A673 (cell line): ENCODE results near the gene CCT3. TPM values are rescaled to one million over a fixed set of nuclear protein-coding genes. Genes with fewer than 3 reads are reported as not detected.

ENCODE experiments used
- BruUV-seq: library from RNA; stranded (reverse); fragments of 400-500 nt; replicated peaks from 2 replicates; lab custom pipeline; 2021; lab: Mats Ljungman, UMichigan
- CTCF ChIA-PET: fragments of 300-600 bp; sonication (Branson Sonifier 250); formaldehyde crosslinking; loops from one replicate; lab custom pipeline; 2022; ENCODE audit warnings: antibody characterized with exemption; lab: Charles Lee
- POLR2A ChIA-PET: fragments of 300-600 bp; sonication (Branson Sonifier 250); formaldehyde crosslinking; loops from one replicate; lab custom pipeline; 2022; ENCODE audit warnings: antibody characterized with exemption; ENCODE audit not compliant: low non-redundant PET; lab: Charles Lee
- DNase-seq: peaks from one replicate; pipeline ENCODE4 v3.0.0-alpha.2; 2015; ENCODE audit warnings: low spot score
- H3K27ac ChIP-seq: fragments of 200-600 bp; sonication (generic); 2 replicates; pipeline ENCODE4 v1.5.1; 2016; ENCODE audit warnings: mixed run types, low read depth, mild to moderate bottlenecking, mixed read lengths, antibody characterized with exemption, low read length; ENCODE audit not compliant: poor library complexity, severe bottlenecking
- H3K27me3 ChIP-seq: fragments of 200-600 bp; sonication (generic); replicated peaks from 2 replicates; pipeline ENCODE4 v1.6.1; 2017; ENCODE audit warnings: mixed run types, low read depth, mild to moderate bottlenecking, mixed read lengths, antibody characterized with exemption, low read length; ENCODE audit not compliant: insufficient read depth, poor library complexity
- H3K36me3 ChIP-seq: fragments of 200-600 bp; sonication (generic); 2 replicates; pipeline ENCODE4 v1.6.1; 2016; ENCODE audit warnings: mixed run types, mild to moderate bottlenecking, mixed read lengths, antibody characterized with exemption, low read length; ENCODE audit not compliant: insufficient read depth, poor library complexity, severe bottlenecking
- H3K4me1 ChIP-seq: fragments of 200-600 bp; sonication (generic); 2 replicates; pipeline ENCODE4 v1.6.1; 2017; ENCODE audit warnings: mixed run types, mild to moderate bottlenecking, mixed read lengths, antibody characterized with exemption, low read length; ENCODE audit not compliant: insufficient read depth, poor library complexity, severe bottlenecking
- H3K4me3 ChIP-seq: fragments of 200-600 bp; sonication (generic); 2 replicates; pipeline ENCODE4 v1.5.1; 2016; ENCODE audit warnings: low read depth, mixed run types, mild to moderate bottlenecking, mixed read lengths, low read length; ENCODE audit not compliant: poor library complexity, severe bottlenecking
- H3K9me3 ChIP-seq: fragments of 200-600 bp; sonication (generic); 2 replicates; pipeline ENCODE4 v1.6.1; 2016; ENCODE audit warnings: mixed run types, low read depth, mild to moderate bottlenecking, mixed read lengths, antibody characterized with exemption, low read length; ENCODE audit not compliant: poor library complexity, severe bottlenecking
- CTCF ChIP-seq: fragments of 300-800, 200-600 bp; sonication (generic); conservative IDR thresholded peaks from 2 replicates; pipeline ENCODE4 v1.5.1; 2017; ENCODE audit warnings: low read depth, mild to moderate bottlenecking, antibody characterized with exemption, low read length, moderate library complexity, mixed read lengths
- EZH2 ChIP-seq: fragments of 200-600 bp; sonication (generic); IDR thresholded peaks from 2 replicates; pipeline ENCODE4 v1.6.1; 2017; ENCODE audit warnings: borderline replicate concordance, low read depth, mild to moderate bottlenecking, mixed read lengths, antibody characterized with exemption, low read length; ENCODE audit not compliant: poor library complexity, severe bottlenecking
- intact Hi-C: fragments of 100-400 bp; cut with micrococcal nuclease; formaldehyde crosslinking; loops from one replicate; pipeline ENCODE4 v1.10.0; 2022; ENCODE audit not compliant: unreplicated experiment
- total RNA-seq: library from RNA; stranded (reverse); gene quantifications from 2 replicates; pipeline ENCODE4 v1.2.3, GENCODE V29; 2021

The CCT3 gene
- total RNA-seq, 1 experiment from 2014 or later = 678 TPM

- Histone ChIP-seq H3K27me3 (no peaks in the 10 kb centered on the region), H3K4me1 (no peaks in the 10 kb centered on the region), H3K27ac (no peak overlapping the region), H3K36me3 (peaks cover 48% of the 10 kb centered on the region), H3K4me3 (no peak overlapping the region), H3K9me3 (no peaks in the 10 kb centered on the region)
- intact Hi-C loops = no loop called here
- no peak for DNase-seq
- ChIA-PET CTCF (no interaction called here), POLR2A (no interaction called here)
- no TSS peak for BruUV-seq
- TF ChIP-seq CTCF = no peak
- no peak for TF ChIP-seq EZH2
Observed at GRCh38 chr1:156305215-156305614, 32.9 kb downstream of the CCT3 start.

GRCh38 chr1:156303241-156303640, 34.9 kb downstream of the CCT3 start:
- DNase-seq = no peak
- no TSS peak for BruUV-seq
- no peaks in the 10 kb centered on the region for H3K27me3 ChIP-seq
- H3K36me3 ChIP-seq = peaks cover 29% of the 10 kb centered on the region
- intact Hi-C loops = no loop called here
- POLR2A ChIA-PET = interaction anchor here (0.7 kb wide), 1 partner anchor 24 kb away, joined by 3 read pairs; no protein-coding TSS in a partner anchor
- H3K9me3 ChIP-seq = no peaks in the 10 kb centered on the region
- CTCF ChIA-PET = no interaction called here
- no peak overlapping the region for H3K4me3 ChIP-seq
- no peak overlapping the region for H3K27ac ChIP-seq
- TF ChIP-seq EZH2 (no peak), CTCF (no peak)
- no peaks in the 10 kb centered on the region for H3K4me1 ChIP-seq

GRCh38 chr1:156298852-156299357, 39.2 kb downstream of the CCT3 start, which contains the start of gene VHLL:
VHLL (minus strand) TSS chr1:156299307; CDS start chr1:156299189, 118 bp downstream.
- DNase-seq = no peak
- Histone ChIP-seq H3K4me3 (no peak within 1 kb of the TSS), H3K27ac (no peak within 1 kb of the TSS), H3K36me3 (peaks cover under 1% of the 10 kb centered on the region), H3K9me3 (no peaks in the 10 kb centered on the region), H3K27me3 (no peaks in the 10 kb centered on the region), H3K4me1 (no peaks in the 10 kb centered on the region)
- no TSS peak for BruUV-seq
- POLR2A ChIA-PET = no interaction called here
- intact Hi-C loops = no loop called here
- CTCF ChIA-PET = no interaction called here
- TF ChIP-seq EZH2 (no peak), CTCF (no peak)
